Activated gamma-delta T cell (primary cell): ENCODE measurements around the gene KICS2.
"Not testable (repeated sequence)": the region's sequence is repeated elsewhere in the genome, so short reads cannot be mapped to it uniquely, and the experiment has no call there.

Experiments used
- DNase-seq: peaks from one replicate; lab custom pipeline; 2025; lab: John Stamatoyannopoulos, UW

The KICS2 gene

GRCh38 chr12:64216239-64216638 lies 5.9 kb downstream of the KICS2 start:
- DNase-seq = no peak

GRCh38 chr12:64212119-64212746 lies 9.9 kb downstream of the KICS2 start:
- no peak for DNase-seq

GRCh38 chr12:64207453-64207852 lies 14.6 kb downstream of the KICS2 start:
- DNase-seq = no peak

- DNase-seq = no peak
These were observed 16.6 kb downstream of the KICS2 start for GRCh38 chr12:64205542-64205941.

GRCh38 chr12:64203775-64204174 lies 18.3 kb downstream of the KICS2 start:
- no peak for DNase-seq

GRCh38 chr12:64203036-64203435 lies 19.1 kb downstream of the KICS2 start:
- DNase-seq = no peak

- DNase-seq = not testable (repeated sequence)
These were observed 26.3 kb downstream of the KICS2 start for GRCh38 chr12:64195841-64196240.

GRCh38 chr12:64194333-64195149 lies 27.6 kb downstream of the KICS2 start:
- no peak for DNase-seq

- no peak for DNase-seq
These were observed 28.2 kb downstream of the KICS2 start for GRCh38 chr12:64193931-64194330.

GRCh38 chr12:64192644-64193444 lies 29.3 kb downstream of the KICS2 start:
- DNase-seq = no peak

GRCh38 chr12:64190140-64190539 lies 32.0 kb downstream of the KICS2 start:
- DNase-seq = no peak

- no peak for DNase-seq
These were observed 32.6 kb downstream of the KICS2 start for GRCh38 chr12:64189530-64189929.

- no peak for DNase-seq
These were observed 34.3 kb downstream of the KICS2 start for GRCh38 chr12:64187794-64188193.

- no peak for DNase-seq
These were observed 34.7 kb downstream of the KICS2 start for GRCh38 chr12:64187370-64187769.

GRCh38 chr12:64186789-64187188 lies 35.3 kb downstream of the KICS2 start:
- DNase-seq = no peak

- no peak for DNase-seq
These were observed 37.9 kb downstream of the KICS2 start for GRCh38 chr12:64184216-64184615.

GRCh38 chr12:64181430-64182291 lies 40.4 kb downstream of the KICS2 start:
- DNase-seq = no peak

- no peak for DNase-seq
These were observed 41.1 kb downstream of the KICS2 start for GRCh38 chr12:64180951-64181350.

- DNase-seq = no peak
These were observed 44.0 kb downstream of the KICS2 start for GRCh38 chr12:64178122-64178521.

- DNase-seq = no peak
These were observed 45.1 kb downstream of the KICS2 start for GRCh38 chr12:64177001-64177400.

GRCh38 chr12:64175254-64175945 lies 46.7 kb downstream of the KICS2 start:
- DNase-seq = no peak
